Osteocyte (in vitro differentiated cells): Measurements from ENCODE around the gene MGAT5. TPM values are rescaled to one million over a fixed set of nuclear protein-coding genes. Genes with fewer than 3 reads are reported as not detected.

Source experiments
- DNase-seq: peaks from one replicate; pipeline ENCODE4 v3.0.0; 2021; ENCODE audit warnings: mixed read lengths; ENCODE audit not compliant: unreplicated experiment; ENCODE audit errors: extremely low spot score
- H3K27ac Mint-ChIP-seq: one replicate; pipeline ENCODE4 v1.8.0; 2021; ENCODE audit warnings: mild to moderate bottlenecking, mixed read lengths; ENCODE audit not compliant: unreplicated experiment
- H3K27me3 Mint-ChIP-seq: one replicate; pipeline ENCODE4 v1.8.0; 2021; ENCODE audit warnings: mixed read lengths; ENCODE audit not compliant: unreplicated experiment
- H3K36me3 Mint-ChIP-seq: one replicate; pipeline ENCODE4 v1.8.0; 2021; ENCODE audit warnings: mixed read lengths; ENCODE audit not compliant: unreplicated experiment
- H3K4me1 Mint-ChIP-seq: one replicate; pipeline ENCODE4 v1.8.0; 2021; ENCODE audit warnings: mixed read lengths; ENCODE audit not compliant: unreplicated experiment
- H3K4me3 Mint-ChIP-seq: one replicate; pipeline ENCODE4 v1.8.0; 2021; ENCODE audit warnings: mild to moderate bottlenecking, moderate library complexity, mixed read lengths; ENCODE audit not compliant: unreplicated experiment
- H3K9me3 Mint-ChIP-seq: one replicate; pipeline ENCODE4 v1.8.0; 2021; ENCODE audit warnings: mixed read lengths; ENCODE audit not compliant: unreplicated experiment
- CTCF ChIP-seq: fragments of 200-600 bp; sonication (generic); IDR thresholded peaks from 2 replicates; pipeline ENCODE4 v1.5.0; 2021; ENCODE audit warnings: antibody characterized with exemption, mild to moderate bottlenecking, moderate library complexity
- total RNA-seq: library from RNA; stranded (reverse); gene quantifications from 2 replicates; pipeline ENCODE4 v1.2.1, GENCODE V29; 2021

The MGAT5 gene
- total RNA-seq, 1 donor from 2014 or later, result 22.6 TPM

GRCh38 chr2:134217924-134218323, 35.9 kb upstream of the MGAT5 start:
- no peak overlapping the region for H3K4me3 Mint-ChIP-seq
- no peak overlapping the region for H3K27ac Mint-ChIP-seq
- no peak for TF ChIP-seq CTCF
- H3K9me3 Mint-ChIP-seq, result peaks cover 7% of the 10 kb centered on the region
- no peaks in the 10 kb centered on the region for H3K27me3 Mint-ChIP-seq
- DNase-seq, result no peak
- H3K36me3 Mint-ChIP-seq, result no peaks in the 10 kb centered on the region
- no peaks in the 10 kb centered on the region for H3K4me1 Mint-ChIP-seq

- H3K4me3 Mint-ChIP-seq, result no peak overlapping the region
- H3K27ac Mint-ChIP-seq, result no peak overlapping the region
- no peak for DNase-seq
- H3K27me3 Mint-ChIP-seq, result no peaks in the 10 kb centered on the region
- H3K4me1 Mint-ChIP-seq, result no peaks in the 10 kb centered on the region
- TF ChIP-seq CTCF, result no peak
- H3K9me3 Mint-ChIP-seq, result peaks cover 7% of the 10 kb centered on the region
- no peaks in the 10 kb centered on the region for H3K36me3 Mint-ChIP-seq
Measured at GRCh38 chr2:134218414-134218813, 35.5 kb upstream of the MGAT5 start.

GRCh38 chr2:134218930-134219658, 34.8 kb upstream of the MGAT5 start:
- Mint-ChIP-seq H3K27me3 (no peaks in the 10 kb centered on the region), H3K4me3 (no peak overlapping the region), H3K36me3 (no peaks in the 10 kb centered on the region), H3K27ac (no peak overlapping the region), H3K4me1 (no peaks in the 10 kb centered on the region), H3K9me3 (peaks cover 7% of the 10 kb centered on the region)
- no peak for DNase-seq
- no peak for TF ChIP-seq CTCF

GRCh38 chr2:134220344-134220974, 33.4 kb upstream of the MGAT5 start:
- Mint-ChIP-seq H3K36me3 (no peaks in the 10 kb centered on the region), H3K27me3 (no peaks in the 10 kb centered on the region), H3K9me3 (no peaks in the 10 kb centered on the region), H3K4me3 (no peak overlapping the region), H3K27ac (no peak overlapping the region), H3K4me1 (no peaks in the 10 kb centered on the region)
- no peak for DNase-seq
- no peak for TF ChIP-seq CTCF

GRCh38 chr2:134224005-134224404, 29.9 kb upstream of the MGAT5 start:
- H3K27ac Mint-ChIP-seq, result no peak overlapping the region
- no peaks in the 10 kb centered on the region for H3K4me1 Mint-ChIP-seq
- TF ChIP-seq CTCF, result no peak
- no peaks in the 10 kb centered on the region for H3K27me3 Mint-ChIP-seq
- H3K4me3 Mint-ChIP-seq, result no peak overlapping the region
- DNase-seq, result no peak
- H3K9me3 Mint-ChIP-seq, result peaks cover 7% of the 10 kb centered on the region
- no peaks in the 10 kb centered on the region for H3K36me3 Mint-ChIP-seq
